OCI-LY7 (cell line): Measurements from ENCODE around the gene SCYGR5. TPM values are rescaled to one million over a fixed set of nuclear protein-coding genes. Genes with fewer than 3 reads are reported as not detected.

ENCODE experiments used
- BruUV-seq: library from RNA; stranded (reverse); fragments of 400-500 nt; replicated peaks from 2 replicates; lab custom pipeline; 2021; lab: Mats Ljungman, UMichigan
- CTCF ChIA-PET: fragments of 300-600 bp; sonication (Branson Sonifier 250); formaldehyde crosslinking; loops from one replicate; lab custom pipeline; 2022; ENCODE audit warnings: antibody characterized with exemption; ENCODE audit not compliant: unreplicated experiment; lab: Charles Lee
- POLR2A ChIA-PET: fragments of 300-600 bp; sonication (Branson Sonifier 250); formaldehyde crosslinking; loops from one replicate; lab custom pipeline; 2022; ENCODE audit warnings: antibody characterized with exemption; lab: Charles Lee
- DNase-seq: peaks from one replicate; pipeline ENCODE4 v3.0.0-alpha.2; 2015; ENCODE audit warnings: low spot score
- H2AFZ ChIP-seq: fragments of 200-600 bp; sonication (generic), shearing (Covaris generic); 2 replicates; pipeline ENCODE4 v1.6.1; 2014; ENCODE audit warnings: mild to moderate bottlenecking, antibody characterized with exemption, low read length, moderate library complexity
- H3K27ac ChIP-seq: fragments of 200-600 bp; sonication (generic); 2 replicates; pipeline ENCODE4 v1.5.1; 2014; ENCODE audit warnings: mixed run types, low read depth, mild to moderate bottlenecking, moderate library complexity, low read length, inconsistent platforms; ENCODE audit not compliant: poor library complexity, severe bottlenecking
- H3K36me3 ChIP-seq: fragments of 200-600 bp; sonication (generic); 2 replicates; pipeline ENCODE4 v1.6.1; 2014; ENCODE audit warnings: mild to moderate bottlenecking, antibody characterized with exemption, low read length, moderate library complexity, mixed read lengths; ENCODE audit not compliant: insufficient read depth
- H3K4me1 ChIP-seq: fragments of 200-600 bp; sonication (generic); 2 replicates; pipeline ENCODE4 v1.5.1; 2014; ENCODE audit warnings: mild to moderate bottlenecking, low read length; ENCODE audit not compliant: insufficient read depth, poor library complexity, severe bottlenecking
- H3K4me2 ChIP-seq: fragments of 200-600 bp; sonication (generic); 2 replicates; pipeline ENCODE4 v1.6.1; 2014; ENCODE audit warnings: mild to moderate bottlenecking, low read length
- H3K4me3 ChIP-seq: fragments of 200-600 bp; sonication (generic); 2 replicates; pipeline ENCODE4 v1.5.1; 2014; ENCODE audit warnings: mild to moderate bottlenecking, low read depth, low read length; ENCODE audit not compliant: poor library complexity, severe bottlenecking
- H3K79me2 ChIP-seq: fragments of 200-600 bp; sonication (generic); 2 replicates; pipeline ENCODE4 v1.6.1; 2016; ENCODE audit warnings: low read depth, mild to moderate bottlenecking, low read length, moderate library complexity, mixed read lengths; ENCODE audit not compliant: insufficient read depth
- H3K9me2 ChIP-seq: fragments of 200-600 bp; sonication (generic); 2 replicates; pipeline ENCODE4 v1.6.1; 2016; ENCODE audit warnings: mild to moderate bottlenecking, low read length, mixed read lengths; ENCODE audit not compliant: insufficient read depth
- H3K9me3 ChIP-seq: fragments of 200-600 bp; sonication (generic); 2 replicates; pipeline ENCODE4 v1.6.1; 2014; ENCODE audit warnings: mild to moderate bottlenecking, mixed run types, low read length, mixed read lengths
- H4K20me1 ChIP-seq: fragments of 200-600 bp; sonication (generic); 2 replicates; pipeline ENCODE4 v1.6.1; 2014; ENCODE audit warnings: mild to moderate bottlenecking, antibody characterized with exemption, low read length, moderate library complexity, mixed read lengths; ENCODE audit not compliant: insufficient read depth
- EZH2phosphoT487 ChIP-seq: fragments of 200-600 bp; sonication (generic); IDR thresholded peaks from 2 replicates; pipeline ENCODE4 v1.6.1; 2018; ENCODE audit warnings: low read depth, borderline replicate concordance, mild to moderate bottlenecking, mixed run types, antibody characterized with exemption, low read length, moderate library complexity, mixed read lengths
- intact Hi-C: fragments of 100-400 bp; cut with micrococcal nuclease; formaldehyde crosslinking; loops from one replicate; pipeline ENCODE4 v1.10.0; 2022; ENCODE audit not compliant: unreplicated experiment
- total RNA-seq, 2 experiments: library from RNA; depleted of rRNA in 1 of 2; stranded (reverse); fragments of >200 nt in 1 of 2; shearing (Covaris generic) in 1 of 2; gene quantifications; 2 replicates each; pipeline ENCODE4 v1.2.3, GENCODE V29; 2014 to 2022
- TF ChIP-seq, protein P1 (sequence below): fragments of 200-600 bp; sonication (generic); conservative IDR thresholded peaks from 2 replicates; pipeline ENCODE4 v1.5.1; 2014; ENCODE audit warnings: mild to moderate bottlenecking, antibody characterized with exemption, low read length, moderate library complexity, mixed read lengths

SCYGR5 gene
- total RNA-seq, 2 experiments from 2014 or later = not detected

GRCh38 chr2:227687189-227687588 lies 20.6 kb downstream of the SCYGR5 start:
- no peak overlapping the region for H3K4me3 ChIP-seq
- no TSS peak for BruUV-seq
- no peaks in the 10 kb centered on the region for H3K36me3 ChIP-seq
- no peaks in the 10 kb centered on the region for H3K9me2 ChIP-seq
- H3K27ac ChIP-seq = no peak overlapping the region
- POLR2A ChIA-PET = interaction anchor here (0.6 kb wide), 1 partner anchor 20 kb away, joined by 3 read pairs; no protein-coding TSS in a partner anchor
- DNase-seq = no peak
- no peaks in the 10 kb centered on the region for H4K20me1 ChIP-seq
- CTCF ChIA-PET = no interaction called here
- intact Hi-C loops = no loop called here
- H3K4me2 ChIP-seq = no peak overlapping the region
- H3K79me2 ChIP-seq = no peaks in the 10 kb centered on the region
- TF ChIP-seq, protein P1, sequence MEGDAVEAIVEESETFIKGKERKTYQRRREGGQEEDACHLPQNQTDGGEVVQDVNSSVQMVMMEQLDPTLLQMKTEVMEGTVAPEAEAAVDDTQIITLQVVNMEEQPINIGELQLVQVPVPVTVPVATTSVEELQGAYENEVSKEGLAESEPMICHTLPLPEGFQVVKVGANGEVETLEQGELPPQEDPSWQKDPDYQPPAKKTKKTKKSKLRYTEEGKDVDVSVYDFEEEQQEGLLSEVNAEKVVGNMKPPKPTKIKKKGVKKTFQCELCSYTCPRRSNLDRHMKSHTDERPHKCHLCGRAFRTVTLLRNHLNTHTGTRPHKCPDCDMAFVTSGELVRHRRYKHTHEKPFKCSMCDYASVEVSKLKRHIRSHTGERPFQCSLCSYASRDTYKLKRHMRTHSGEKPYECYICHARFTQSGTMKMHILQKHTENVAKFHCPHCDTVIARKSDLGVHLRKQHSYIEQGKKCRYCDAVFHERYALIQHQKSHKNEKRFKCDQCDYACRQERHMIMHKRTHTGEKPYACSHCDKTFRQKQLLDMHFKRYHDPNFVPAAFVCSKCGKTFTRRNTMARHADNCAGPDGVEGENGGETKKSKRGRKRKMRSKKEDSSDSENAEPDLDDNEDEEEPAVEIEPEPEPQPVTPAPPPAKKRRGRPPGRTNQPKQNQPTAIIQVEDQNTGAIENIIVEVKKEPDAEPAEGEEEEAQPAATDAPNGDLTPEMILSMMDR = no peak
- no peak for TF ChIP-seq EZH2phosphoT487
- H2AFZ ChIP-seq = no peak overlapping the region
- no peaks in the 10 kb centered on the region for H3K4me1 ChIP-seq
- no peaks in the 10 kb centered on the region for H3K9me3 ChIP-seq

DNA sequence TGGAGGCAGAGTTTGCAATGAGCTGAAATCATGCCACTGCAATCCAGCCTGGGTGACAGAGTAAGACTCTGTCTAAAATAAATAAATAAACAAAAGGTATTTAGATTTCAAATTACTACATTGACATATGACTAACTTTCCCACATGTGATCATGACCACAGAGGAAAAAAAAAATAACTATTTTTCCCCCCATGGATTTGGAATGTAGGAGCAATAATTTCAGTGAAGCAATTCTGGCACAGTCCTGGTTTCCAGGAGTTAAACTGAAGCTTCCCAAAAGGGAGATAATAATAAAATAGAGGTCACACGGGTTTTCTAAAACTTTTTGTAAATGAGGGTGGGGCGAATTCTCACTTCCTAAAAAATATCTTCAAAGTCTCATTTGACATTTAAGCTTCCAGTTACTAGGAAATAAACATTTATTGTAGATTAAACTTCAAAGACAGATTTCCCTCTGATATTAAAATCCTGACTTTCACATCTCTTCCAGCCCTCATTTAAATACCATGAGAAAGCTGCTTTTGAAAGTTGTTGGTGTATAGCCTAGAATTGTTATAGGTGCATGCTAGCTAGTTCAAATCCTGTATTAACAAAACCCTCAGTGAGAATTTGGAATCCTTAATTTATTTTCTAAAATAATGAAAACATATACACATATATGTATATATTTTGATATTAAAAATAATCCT lies 30.5 kb downstream of the SCYGR5 start:
- Histone ChIP-seq H4K20me1 (no peaks in the 10 kb centered on the region), H3K9me3 (no peaks in the 10 kb centered on the region), H3K36me3 (no peaks in the 10 kb centered on the region), H3K79me2 (no peaks in the 10 kb centered on the region), H3K4me3 (no peak overlapping the region), H3K27ac (no peak overlapping the region), H3K4me2 (no peak overlapping the region), H2AFZ (no peak overlapping the region), H3K4me1 (no peaks in the 10 kb centered on the region), H3K9me2 (no peaks in the 10 kb centered on the region)
- TF ChIP-seq EZH2phosphoT487 = no peak
- TF ChIP-seq, protein P1 = no peak
- ChIA-PET POLR2A (no interaction called here), CTCF (no interaction called here)
- no TSS peak for BruUV-seq
- intact Hi-C loops = no loop called here
- no peak for DNase-seq

GRCh38 chr2:227701556-227701955 lies 35.0 kb downstream of the SCYGR5 start:
- no TSS peak for BruUV-seq

More at GRCh38 chr2:227701556-227701955, 35.0 kb downstream of the SCYGR5 start:
- H3K4me2 ChIP-seq = no peak overlapping the region
- H3K79me2 ChIP-seq = no peaks in the 10 kb centered on the region
- intact Hi-C loops = no loop called here
- H3K9me3 ChIP-seq = no peaks in the 10 kb centered on the region
- no peak for DNase-seq
- TF ChIP-seq, protein P1 = no peak
- no peaks in the 10 kb centered on the region for H4K20me1 ChIP-seq
- ChIA-PET POLR2A (no interaction called here), CTCF (no interaction called here)
- no peak overlapping the region for H2AFZ ChIP-seq
- H3K4me3 ChIP-seq = no peak overlapping the region
- no peak overlapping the region for H3K27ac ChIP-seq
- no peaks in the 10 kb centered on the region for H3K9me2 ChIP-seq
- H3K4me1 ChIP-seq = no peaks in the 10 kb centered on the region
- no peaks in the 10 kb centered on the region for H3K36me3 ChIP-seq
